GM12878 (cell line): ENCODE measurements around the gene RSRC1. TPM values are rescaled to one million over a fixed set of nuclear protein-coding genes. Genes with fewer than 3 reads are reported as not detected.

Experiments used
- ATAC-seq: fragments of 200-7000 bp; cut with Tn5 transposase; 3 replicates; pipeline ENCODE4 v1.9.1; 2020; ENCODE audit warnings: mild to moderate bottlenecking, moderate library complexity
- BruUV-seq: library from RNA; stranded (reverse); fragments of 400-500 nt; replicated peaks from 2 replicates; lab custom pipeline; 2021; lab: Mats Ljungman, UMichigan
- CTCF ChIA-PET: fragments of 300-600 bp; sonication (Branson Sonifier 250); formaldehyde crosslinking; extraction: SDS; loops from one replicate; lab custom pipeline; 2021; ENCODE audit warnings: inconsistent platforms; lab: Yijun Ruan, JAX
- POLR2A ChIA-PET: fragments of 350-600 bp; formaldehyde crosslinking; extraction: SDS; loops from one replicate; lab custom pipeline; 2021; ENCODE audit warnings: inconsistent platforms; lab: Charles Lee
- RAD21 ChIA-PET: fragments of 300-600 bp; sonication (Branson Sonifier 250); formaldehyde crosslinking; loops from one replicate; lab custom pipeline; 2023; ENCODE audit warnings: antibody characterized with exemption; ENCODE audit not compliant: unreplicated experiment; lab: Charles Lee
- SMC1A ChIA-PET: fragments of 300-600 bp; sonication (Branson Sonifier 250); formaldehyde crosslinking; loops from one replicate; lab custom pipeline; 2023; ENCODE audit not compliant: unreplicated experiment, uncharacterized antibody; lab: Charles Lee
- DNase-seq: peaks from one replicate; pipeline ENCODE4 v3.0.0-alpha.2; 2011; ENCODE audit warnings: low read depth, low spot score
- FAIRE-seq: peaks from 3 replicates; lab custom pipeline; 2011; peaks lifted over from hg19 to GRCh38; lab: Jason Lieb, UNC
- H2AFZ ChIP-seq: 2 replicates; pipeline ENCODE4 v1.6.0; 2011; ENCODE audit warnings: low read depth, low read length, control low read depth; ENCODE audit not compliant: control insufficient read depth
- H3K27ac ChIP-seq: 2 replicates; pipeline ENCODE4 v1.5.1; 2011; ENCODE audit warnings: control low read depth; ENCODE audit not compliant: control insufficient read depth, insufficient read depth
- H3K27me3 ChIP-seq, 2 experiments: replicated peaks in 1 of 2; 2 replicates each; pipeline versions ENCODE4 v1.6.0 to v1.6.1; 2011; ENCODE audit warnings: low read length in 1 of 2; ENCODE audit not compliant: control insufficient read depth in 2 of 2, insufficient read depth in 2 of 2
- H3K36me3 ChIP-seq, 2 experiments: 2 replicates each; pipeline ENCODE4 v1.5.1; 2011; ENCODE audit warnings: low read length in 1 of 2; ENCODE audit not compliant: control insufficient read depth in 2 of 2, insufficient read depth in 2 of 2
- H3K4me1 ChIP-seq: 2 replicates; pipeline ENCODE4 v1.6.1; 2011; ENCODE audit warnings: mild to moderate bottlenecking, low read length, moderate library complexity, mixed read lengths; ENCODE audit not compliant: control insufficient read depth, insufficient read depth
- H3K4me2 ChIP-seq: 2 replicates; pipeline ENCODE4 v1.6.0; 2011; ENCODE audit warnings: control low read depth; ENCODE audit not compliant: control insufficient read depth, insufficient read depth
- H3K4me3 ChIP-seq: fragments of 200-600 bp; sonication (generic); 2 replicates; pipeline ENCODE4 v1.5.1; 2016
- H3K79me2 ChIP-seq: 2 replicates; pipeline ENCODE4 v1.6.0; 2011; ENCODE audit warnings: low read length; ENCODE audit not compliant: control insufficient read depth, insufficient read depth
- H3K9ac ChIP-seq: 2 replicates; pipeline ENCODE4 v1.8.0; 2011; ENCODE audit warnings: low read length, control low read depth, mixed read lengths; ENCODE audit not compliant: control insufficient read depth, insufficient read depth
- H3K9me3 ChIP-seq: replicated peaks from 3 replicates; pipeline ENCODE4 v1.5.1; 2011; ENCODE audit warnings: mild to moderate bottlenecking, low read length; ENCODE audit not compliant: control insufficient read depth, insufficient read depth
- H4K20me1 ChIP-seq: 2 replicates; pipeline ENCODE4 v1.6.0; 2011; ENCODE audit not compliant: control insufficient read depth, insufficient read depth
- FOS ChIP-seq: IDR thresholded peaks from 3 replicates; pipeline ENCODE4 v1.6.1; 2011; ENCODE audit warnings: borderline replicate concordance; ENCODE audit not compliant: insufficient read length; ENCODE audit errors: extremely low read depth
- FOXM1 ChIP-seq: IDR thresholded peaks from 2 replicates; pipeline ENCODE4 v1.6.1; 2012; ENCODE audit warnings: low read depth, mild to moderate bottlenecking, inconsistent platforms, low read length, moderate library complexity
- NFXL1 ChIP-seq: fragments of 450-650 bp; IDR thresholded peaks from 2 replicates; pipeline ENCODE4 v1.6.1; 2017; ENCODE audit warnings: antibody characterized with exemption, mild to moderate bottlenecking, borderline replicate concordance
- NFYA ChIP-seq: IDR thresholded peaks from 2 replicates; pipeline ENCODE4 v1.6.1; 2011; ENCODE audit warnings: low read depth, mild to moderate bottlenecking, low read length, improper control_type of control experiment, borderline replicate concordance
- PML ChIP-seq: IDR thresholded peaks from 2 replicates; pipeline ENCODE4 v1.6.1; 2012; ENCODE audit warnings: low read length, inconsistent platforms
- POLR2A ChIP-seq: IDR thresholded peaks from 2 replicates; pipeline ENCODE4 v1.6.1; 2011; ENCODE audit warnings: low read depth, mild to moderate bottlenecking, low read length
- POLR2AphosphoS5 ChIP-seq: IDR thresholded peaks from 2 replicates; pipeline ENCODE4 v1.6.1; 2011; ENCODE audit warnings: mild to moderate bottlenecking, low read length, inconsistent platforms
- RAD21 ChIP-seq: IDR thresholded peaks from 2 replicates; pipeline ENCODE4 v1.6.1; 2011; ENCODE audit warnings: mild to moderate bottlenecking, low read depth, low read length, moderate library complexity; ENCODE audit not compliant: insufficient read depth
- RAD51 ChIP-seq: fragments of 450-650 bp; IDR thresholded peaks from 2 replicates; pipeline ENCODE4 v1.6.1; 2016; ENCODE audit warnings: moderate library complexity, mild to moderate bottlenecking, inconsistent platforms
- SREBF1 ChIP-seq: IDR thresholded peaks from 2 replicates; pipeline ENCODE4 v1.6.1; 2012; ENCODE audit warnings: mild to moderate bottlenecking, low read length
- SUZ12 ChIP-seq: fragments of 200-600 bp; sonication (generic); IDR thresholded peaks from one replicate; pipeline ENCODE4 v1.6.1; 2018; ENCODE audit warnings: antibody characterized with exemption, mild to moderate bottlenecking; ENCODE audit not compliant: unreplicated experiment
- TARDBP ChIP-seq: IDR thresholded peaks from 2 replicates; pipeline ENCODE4 v1.6.1; 2016; ENCODE audit warnings: borderline replicate concordance
- TCF3 ChIP-seq: IDR thresholded peaks from 2 replicates; pipeline ENCODE4 v1.6.1; 2012; ENCODE audit warnings: low read depth, mild to moderate bottlenecking, low read length, borderline replicate concordance; ENCODE audit not compliant: insufficient read depth
- TCF7 ChIP-seq: IDR thresholded peaks from 2 replicates; pipeline ENCODE4 v1.6.1; 2014; ENCODE audit warnings: antibody characterized with exemption, borderline replicate concordance
- in situ Hi-C: fragments of 300-500 bp; cut with MboI; formaldehyde crosslinking; loops from 9 replicates; pipeline ENCODE4 v1.14.3; 2018; ENCODE audit warnings: mixed read lengths
- intact Hi-C: fragments of 100-400 bp; cut with micrococcal nuclease; formaldehyde crosslinking; loops from one replicate; pipeline ENCODE4 v1.14.2; 2022; ENCODE audit not compliant: unreplicated experiment
- polyA plus RNA-seq, 11 experiments: library from polyadenylated mRNA; depleted of rRNA in 4 of 11; unstranded in 6 of 11; stranded (reverse) in 5 of 11; fragments of >200 nt; fragmentation: Nextera tagmentation in 4 of 11; fragmentation: Illumina TruSeq in 1 of 11; extraction: Ambion mirVana in 4 of 11; extraction: Trizol in 1 of 11; gene quantifications; 1 replicate in 1 of 11; 2 replicates in 10 of 11; pipeline versions ENCODE4 v1.2.1 to v1.2.3, GENCODE V29; 2011 to 2016; ENCODE audit warnings: inconsistent platforms in 2 of 11, missing spikeins in 2 of 11, low read depth in 1 of 11
- total RNA-seq, 4 experiments: library from RNA; depleted of rRNA in 3 of 4; stranded (reverse); fragments of >200 nt in 3 of 4; fragmentation: Illumina TruSeq in 1 of 4; extraction: Trizol in 1 of 4; gene quantifications; 2 replicates each; pipeline versions ENCODE4 v1.2.1 to v1.2.3, GENCODE V29; 2013 to 2021
- TF ChIP-seq, protein P1 (sequence below): fragments of 450-650 bp; IDR thresholded peaks from 2 replicates; pipeline ENCODE4 v1.6.1; 2018; ENCODE audit warnings: borderline replicate concordance, mild to moderate bottlenecking; ENCODE audit not compliant: partially characterized antibody
- TF ChIP-seq, protein P2 (sequence below): fragments of 450-650 bp; IDR thresholded peaks from 2 replicates; pipeline ENCODE4 v1.6.1; 2016; ENCODE audit warnings: mild to moderate bottlenecking
- TF ChIP-seq, protein P3 (sequence below): fragments of 450-650 bp; IDR thresholded peaks from 2 replicates; pipeline ENCODE4 v1.6.1; 2017; ENCODE audit warnings: low read depth, mild to moderate bottlenecking, moderate library complexity
- TF ChIP-seq, protein P4 (sequence below), 3 experiments: IDR thresholded peaks in 2 of 3; conservative IDR thresholded peaks in 1 of 3; 2 replicates each; pipeline ENCODE4 v1.5.1; 2011; ENCODE audit warnings: low read depth in 3 of 3, low read length in 3 of 3, mild to moderate bottlenecking in 3 of 3, control low read depth in 2 of 3, moderate library complexity in 2 of 3, inconsistent platforms in 1 of 3, mixed read lengths in 1 of 3; ENCODE audit not compliant: control insufficient read depth in 2 of 3, insufficient read depth in 1 of 3; ENCODE audit errors: extremely low read depth in 1 of 3

Gene RSRC1
- total and polyA plus RNA-seq, 10 of the 15 experiments (the other 5 are each of a cell fraction or from before 2014, with no cell fraction given), result 16.4 to 85.9 (median 42.0) TPM

DNA sequence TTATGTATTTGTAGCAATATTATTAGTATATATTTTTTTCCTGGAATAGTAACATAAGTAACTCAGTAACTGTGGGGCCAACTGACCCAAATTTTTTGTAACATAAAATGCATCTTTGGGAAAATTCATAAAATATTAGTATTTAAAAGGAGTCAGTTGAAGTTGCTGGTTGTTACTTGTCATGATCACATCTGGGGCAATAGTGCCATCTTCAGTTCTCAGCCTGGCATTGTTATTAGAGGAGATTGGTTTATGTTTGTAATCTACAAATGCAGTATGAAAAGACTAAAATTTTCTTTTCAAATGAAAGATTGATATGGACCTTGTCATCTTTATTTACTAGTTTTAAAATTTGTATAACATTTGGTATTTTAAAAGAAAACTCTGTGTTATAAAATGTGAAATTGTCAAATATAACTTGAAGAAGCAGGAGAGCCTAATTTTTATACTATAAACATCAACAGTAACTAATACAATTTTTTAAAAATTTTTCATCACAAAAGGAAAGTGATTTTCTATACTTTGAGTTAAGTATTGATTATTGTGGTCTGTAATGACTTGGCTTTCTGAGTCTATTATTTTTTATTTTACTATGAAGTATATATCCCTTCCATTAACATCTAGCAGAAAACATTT, 422.3 kb downstream of the RSRC1 start:
- H3K9me3 ChIP-seq, result no peaks in the 10 kb centered on the region
- H3K4me2 ChIP-seq, result no peak overlapping the region
- H3K27me3 ChIP-seq, result no peaks in the 10 kb centered on the region
- CTCF ChIA-PET, result interaction anchor here (0.8 to 2.8 kb wide), 14 partner anchors 7 to 926 kb away, joined by 3 to 28 read pairs (median 3); partner anchors contain the start of gene MFSD1
- in situ Hi-C loops, result no loop called here
- no peak overlapping the region for H3K27ac ChIP-seq
- BruUV-seq, result no TSS peak
- POLR2A ChIA-PET, result no interaction called here
- no peak overlapping the region for H3K4me3 ChIP-seq
- H3K79me2 ChIP-seq, result no peaks in the 10 kb centered on the region
- SMC1A ChIA-PET, result interaction anchor here (0.9 to 2.2 kb wide), 10 partner anchors 8 to 999 kb away, joined by 3 to 14 read pairs (median 3); no protein-coding TSS in a partner anchor
- no peaks in the 10 kb centered on the region for H4K20me1 ChIP-seq
- ATAC-seq (peak; percentile 62; the same call in 2 of the 3 replicates), DNase-seq (no peak), FAIRE-seq (no peak)
- no peak overlapping the region for H2AFZ ChIP-seq
- no peaks in the 10 kb centered on the region for H3K4me1 ChIP-seq
- H3K9ac ChIP-seq, result no peak overlapping the region
- intact Hi-C loops, result loop anchor here (1.0 to 5.0 kb wide), 4 partner anchors 90 to 926 kb away; no protein-coding TSS in a partner anchor
- H3K36me3 ChIP-seq, result no peaks in the 10 kb centered on the region
- RAD21 ChIA-PET, result interaction anchor here (0.9 to 1.7 kb wide), 5 partner anchors 9 to 926 kb away, joined by 3 to 17 read pairs (median 6); no protein-coding TSS in a partner anchor
- no peak for TF ChIP-seq TCF3
- peak; percentile 82 for TF ChIP-seq RAD21
- no peak for TF ChIP-seq TARDBP
- TF ChIP-seq SREBF1, result no peak
- no peak for TF ChIP-seq NFXL1
- no peak for TF ChIP-seq FOXM1
- no peak for TF ChIP-seq TCF7
- TF ChIP-seq FOS, result no peak
- no peak for TF ChIP-seq SUZ12
- TF ChIP-seq POLR2AphosphoS5, result no peak
- no peak for TF ChIP-seq POLR2A
- TF ChIP-seq NFYA, result no peak
- TF ChIP-seq, protein P1, sequence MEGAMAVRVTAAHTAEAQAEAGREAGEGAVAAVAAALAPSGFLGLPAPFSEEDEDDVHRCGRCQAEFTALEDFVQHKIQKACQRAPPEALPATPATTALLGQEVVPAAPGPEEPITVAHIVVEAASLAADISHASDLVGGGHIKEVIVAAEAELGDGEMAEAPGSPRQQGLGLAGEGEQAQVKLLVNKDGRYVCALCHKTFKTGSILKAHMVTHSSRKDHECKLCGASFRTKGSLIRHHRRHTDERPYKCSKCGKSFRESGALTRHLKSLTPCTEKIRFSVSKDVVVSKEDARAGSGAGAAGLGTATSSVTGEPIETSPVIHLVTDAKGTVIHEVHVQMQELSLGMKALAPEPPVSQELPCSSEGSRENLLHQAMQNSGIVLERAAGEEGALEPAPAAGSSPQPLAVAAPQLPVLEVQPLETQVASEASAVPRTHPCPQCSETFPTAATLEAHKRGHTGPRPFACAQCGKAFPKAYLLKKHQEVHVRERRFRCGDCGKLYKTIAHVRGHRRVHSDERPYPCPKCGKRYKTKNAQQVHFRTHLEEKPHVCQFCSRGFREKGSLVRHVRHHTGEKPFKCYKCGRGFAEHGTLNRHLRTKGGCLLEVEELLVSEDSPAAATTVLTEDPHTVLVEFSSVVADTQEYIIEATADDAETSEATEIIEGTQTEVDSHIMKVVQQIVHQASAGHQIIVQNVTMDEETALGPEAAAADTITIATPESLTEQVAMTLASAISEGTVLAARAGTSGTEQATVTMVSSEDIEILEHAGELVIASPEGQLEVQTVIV, result no peak
- TF ChIP-seq, protein P2, sequence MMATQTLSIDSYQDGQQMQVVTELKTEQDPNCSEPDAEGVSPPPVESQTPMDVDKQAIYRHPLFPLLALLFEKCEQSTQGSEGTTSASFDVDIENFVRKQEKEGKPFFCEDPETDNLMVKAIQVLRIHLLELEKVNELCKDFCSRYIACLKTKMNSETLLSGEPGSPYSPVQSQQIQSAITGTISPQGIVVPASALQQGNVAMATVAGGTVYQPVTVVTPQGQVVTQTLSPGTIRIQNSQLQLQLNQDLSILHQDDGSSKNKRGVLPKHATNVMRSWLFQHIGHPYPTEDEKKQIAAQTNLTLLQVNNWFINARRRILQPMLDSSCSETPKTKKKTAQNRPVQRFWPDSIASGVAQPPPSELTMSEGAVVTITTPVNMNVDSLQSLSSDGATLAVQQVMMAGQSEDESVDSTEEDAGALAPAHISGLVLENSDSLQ, result no peak
- TF ChIP-seq PML, result no peak
- TF ChIP-seq, protein P3, sequence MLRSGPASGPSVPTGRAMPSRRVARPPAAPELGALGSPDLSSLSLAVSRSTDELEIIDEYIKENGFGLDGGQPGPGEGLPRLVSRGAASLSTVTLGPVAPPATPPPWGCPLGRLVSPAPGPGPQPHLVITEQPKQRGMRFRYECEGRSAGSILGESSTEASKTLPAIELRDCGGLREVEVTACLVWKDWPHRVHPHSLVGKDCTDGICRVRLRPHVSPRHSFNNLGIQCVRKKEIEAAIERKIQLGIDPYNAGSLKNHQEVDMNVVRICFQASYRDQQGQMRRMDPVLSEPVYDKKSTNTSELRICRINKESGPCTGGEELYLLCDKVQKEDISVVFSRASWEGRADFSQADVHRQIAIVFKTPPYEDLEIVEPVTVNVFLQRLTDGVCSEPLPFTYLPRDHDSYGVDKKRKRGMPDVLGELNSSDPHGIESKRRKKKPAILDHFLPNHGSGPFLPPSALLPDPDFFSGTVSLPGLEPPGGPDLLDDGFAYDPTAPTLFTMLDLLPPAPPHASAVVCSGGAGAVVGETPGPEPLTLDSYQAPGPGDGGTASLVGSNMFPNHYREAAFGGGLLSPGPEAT, result no peak
- no peak for TF ChIP-seq RAD51
- TF ChIP-seq, protein P4, sequence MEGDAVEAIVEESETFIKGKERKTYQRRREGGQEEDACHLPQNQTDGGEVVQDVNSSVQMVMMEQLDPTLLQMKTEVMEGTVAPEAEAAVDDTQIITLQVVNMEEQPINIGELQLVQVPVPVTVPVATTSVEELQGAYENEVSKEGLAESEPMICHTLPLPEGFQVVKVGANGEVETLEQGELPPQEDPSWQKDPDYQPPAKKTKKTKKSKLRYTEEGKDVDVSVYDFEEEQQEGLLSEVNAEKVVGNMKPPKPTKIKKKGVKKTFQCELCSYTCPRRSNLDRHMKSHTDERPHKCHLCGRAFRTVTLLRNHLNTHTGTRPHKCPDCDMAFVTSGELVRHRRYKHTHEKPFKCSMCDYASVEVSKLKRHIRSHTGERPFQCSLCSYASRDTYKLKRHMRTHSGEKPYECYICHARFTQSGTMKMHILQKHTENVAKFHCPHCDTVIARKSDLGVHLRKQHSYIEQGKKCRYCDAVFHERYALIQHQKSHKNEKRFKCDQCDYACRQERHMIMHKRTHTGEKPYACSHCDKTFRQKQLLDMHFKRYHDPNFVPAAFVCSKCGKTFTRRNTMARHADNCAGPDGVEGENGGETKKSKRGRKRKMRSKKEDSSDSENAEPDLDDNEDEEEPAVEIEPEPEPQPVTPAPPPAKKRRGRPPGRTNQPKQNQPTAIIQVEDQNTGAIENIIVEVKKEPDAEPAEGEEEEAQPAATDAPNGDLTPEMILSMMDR (IDR thresholded peaks at IDR 0.05 in 2 of 3, conservative IDR thresholded peaks at IDR 0.05 in 1 of 3; ENCODE audit: control insufficient read depth in 2 of 3, extremely low read depth in 1 of 3, insufficient read depth in 1 of 3, low read depth in 3 of 3, low read length in 3 of 3), result peak; percentile 48 to 60 (median 49)
